Endodermal cell (in vitro differentiated cells): ENCODE results near the gene OTOP2. TPM values are rescaled to one million over a fixed set of nuclear protein-coding genes. Genes with fewer than 3 reads are reported as not detected.

Source experiments
- DNase-seq: peaks from one replicate; pipeline ENCODE4 v3.0.0-alpha.2; 2017
- H3K27ac ChIP-seq: 2 replicates; pipeline ENCODE4 v1.5.1; 2013; ENCODE audit warnings: mild to moderate bottlenecking, low read depth, low read length, moderate library complexity
- H3K27me3 ChIP-seq: 2 replicates; pipeline ENCODE4 v1.6.1; 2013; ENCODE audit warnings: mild to moderate bottlenecking, low read length, moderate library complexity; ENCODE audit not compliant: insufficient read depth, control insufficient read depth, poor library complexity, severe bottlenecking
- H3K36me3 ChIP-seq: 2 replicates; pipeline ENCODE4 v1.7.0; 2013; ENCODE audit warnings: mild to moderate bottlenecking, low read length, moderate library complexity; ENCODE audit not compliant: control insufficient read depth, insufficient read depth
- H3K4me1 ChIP-seq: one replicate; pipeline ENCODE4 v1.7.0; 2013; ENCODE audit warnings: low read length; ENCODE audit not compliant: control insufficient read depth, insufficient read depth
- H3K4me3 ChIP-seq: 2 replicates; pipeline ENCODE4 v1.5.1; 2013; ENCODE audit warnings: mild to moderate bottlenecking, low read length, moderate library complexity
- H3K9ac ChIP-seq: 2 replicates; pipeline ENCODE4 v1.6.1; 2013; ENCODE audit warnings: mild to moderate bottlenecking, low read length, moderate library complexity; ENCODE audit not compliant: poor library complexity, severe bottlenecking; ENCODE audit errors: extremely low read depth
- H3K9me3 ChIP-seq: 2 replicates; pipeline ENCODE4 v1.6.1; 2013; ENCODE audit warnings: mild to moderate bottlenecking, low read length, moderate library complexity; ENCODE audit not compliant: control insufficient read depth
- H3K27ac Mint-ChIP-seq: 2 replicates; pipeline ENCODE4 v1.8.0; 2020; ENCODE audit warnings: mixed read lengths
- H3K27me3 Mint-ChIP-seq: 2 replicates; pipeline ENCODE4 v1.8.0; 2021; ENCODE audit warnings: mild to moderate bottlenecking, mixed read lengths; ENCODE audit not compliant: insufficient read depth
- H3K36me3 Mint-ChIP-seq: 2 replicates; pipeline ENCODE4 v1.8.0; 2020; ENCODE audit warnings: low read depth, mixed read lengths
- H3K4me1 Mint-ChIP-seq: 2 replicates; pipeline ENCODE4 v1.8.0; 2020; ENCODE audit warnings: mixed read lengths
- H3K4me3 Mint-ChIP-seq: 2 replicates; pipeline ENCODE4 v1.8.0; 2020; ENCODE audit warnings: mild to moderate bottlenecking, moderate library complexity, mixed read lengths
- H3K9me3 Mint-ChIP-seq: 2 replicates; pipeline ENCODE4 v1.8.0; 2020; ENCODE audit warnings: mild to moderate bottlenecking, mixed read lengths
- CTCF ChIP-seq: fragments of 200-600 bp; sonication (generic); conservative IDR thresholded peaks from 2 replicates; pipeline ENCODE4 v1.5.0; 2021; ENCODE audit warnings: antibody characterized with exemption, mild to moderate bottlenecking
- WGBS, 2 experiments: methylation state at CpG; one replicate each; pipeline versions ENCODE4 v1.1.5 to v1.1.7; 2013; ENCODE audit warnings: missing lambda C conversion rate in 2 of 2, mixed read lengths in 1 of 2; ENCODE audit not compliant: insufficient coverage in 1 of 2, insufficient read length in 1 of 2; 5-methylcytosine and 5-hydroxymethylcytosine counted together
- total RNA-seq, 2 donors: library from RNA; stranded (reverse); fragmentation: NEBNext Ultra II Directional in 1 of 2; extraction: Animal tissue kit (Norgen Biotek cat#: 25700) in 1 of 2; gene quantifications; 2 replicates in 1 of 2; 3 replicates in 1 of 2; pipeline ENCODE4 v1.2.1, GENCODE V29; 2021

The OTOP2 gene
- total RNA-seq, 2 donors from 2014 or later, result not detected

- no peak for TF ChIP-seq CTCF
- H3K9me3 Mint-ChIP-seq, result peaks cover 4% of the 10 kb centered on the region
- Histone ChIP-seq H3K27me3 (peaks cover 6% of the 10 kb centered on the region), H3K9me3 (no peaks in the 10 kb centered on the region), H3K4me1 (no peaks in the 10 kb centered on the region), H3K27ac (no peak overlapping the region), H3K36me3 (no peaks in the 10 kb centered on the region), H3K9ac (no peak overlapping the region), H3K4me3 (no peak overlapping the region)
- peaks cover 2% of the 10 kb centered on the region for H3K4me1 Mint-ChIP-seq
- peak; percentile 45 for DNase-seq
- H3K36me3 Mint-ChIP-seq, result no peaks in the 10 kb centered on the region
- WGBS, 2 experiments, result 93 to 100% methylated on average over 3 to 11 of the region's 11 CpGs
- no peak overlapping the region for H3K27ac Mint-ChIP-seq
- H3K4me3 Mint-ChIP-seq, result no peak overlapping the region
- H3K27me3 Mint-ChIP-seq, result peaks cover 38% of the 10 kb centered on the region
Measured at GRCh38 chr17:74916851-74917199, 7.2 kb upstream of the OTOP2 start.

- no peak overlapping the region for H3K4me3 ChIP-seq
Measured at GRCh38 chr17:74917430-74917829, 6.6 kb upstream of the OTOP2 start.

GRCh38 chr17:74918906-74919305, 5.2 kb upstream of the OTOP2 start:
- Histone ChIP-seq H3K4me3 (no peak overlapping the region), H3K9ac (no peak overlapping the region), H3K27me3 (peaks cover 25% of the 10 kb centered on the region), H3K36me3 (no peaks in the 10 kb centered on the region), H3K4me1 (no peaks in the 10 kb centered on the region), H3K27ac (no peak overlapping the region), H3K9me3 (no peaks in the 10 kb centered on the region)
- DNase-seq, result no peak
- H3K4me3 Mint-ChIP-seq, result no peak overlapping the region
- 95 to 100% methylated on average over 5 of the region's 5 CpGs for whole genome bisulfite sequencing, 2 experiments
- TF ChIP-seq CTCF, result no peak
- peaks cover 49% of the 10 kb centered on the region for H3K27me3 Mint-ChIP-seq
- no peaks in the 10 kb centered on the region for H3K36me3 Mint-ChIP-seq
- H3K9me3 Mint-ChIP-seq, result no peaks in the 10 kb centered on the region
- no peak overlapping the region for H3K27ac Mint-ChIP-seq
- peaks cover 2% of the 10 kb centered on the region for H3K4me1 Mint-ChIP-seq

More at GRCh38 chr17:74917430-74917829, 6.6 kb upstream of the OTOP2 start:
- Histone ChIP-seq H3K4me1 (no peaks in the 10 kb centered on the region), H3K27me3 (peaks cover 11% of the 10 kb centered on the region), H3K36me3 (no peaks in the 10 kb centered on the region), H3K27ac (no peak overlapping the region), H3K9ac (no peak overlapping the region), H3K9me3 (no peaks in the 10 kb centered on the region)
- DNase-seq, result peak; percentile 46
- Mint-ChIP-seq H3K36me3 (no peaks in the 10 kb centered on the region), H3K4me1 (peaks cover 2% of the 10 kb centered on the region), H3K27ac (no peak overlapping the region), H3K4me3 (no peak overlapping the region), H3K27me3 (peaks cover 41% of the 10 kb centered on the region), H3K9me3 (peaks cover 4% of the 10 kb centered on the region)
- 90 to 92% methylated on average over 2 to 9 of the region's 10 CpGs for WGBS, 2 experiments
- TF ChIP-seq CTCF, result no peak
